Measurements from ENCODE around the gene ELFN2. TPM values are rescaled to one million over a fixed set of nuclear protein-coding genes. Genes with fewer than 3 reads are reported as not detected.
A peak's percentile ranks its signal among the peaks of the same experiment; 100 is the strongest.

The ELFN2 gene
- under 1 TPM in 2 of 4 donors, not detected in 2; 0.07 to 0.16 TPM for polyA plus RNA-seq
- long read RNA-seq, donor 1, result 0 reads
- long read RNA-seq, donor 2, result 0 reads
- long read RNA-seq, donor 3, result 0 reads
- long read RNA-seq, donor 4, result 0 reads
- long read RNA-seq, donor 5, result 0 reads
- long read RNA-seq, donor 6, result 0 reads
- long read RNA-seq, donor 7, result 0 reads
- long read RNA-seq, donor 8, result 0 reads
- long read RNA-seq, donor 9, result 0 reads
- long read RNA-seq, donor 10, result 0 reads

GRCh38 chr22:37427135-37427710, at the start of gene ELFN2:
Gene ELFN2, minus strand, starts transcription at chr22:37427479. Its CDS starts 51,945 bp downstream, at chr22:37375534.
- 0 to 1% (median 0%) methylated on average over 35 to 72 of the region's 72 CpGs for WGBS, 3 donors
- Histone ChIP-seq H3K27me3 (ENCODE audit: control insufficient read depth in 3 of 3, insufficient read depth in 3 of 3, low read length in 3 of 3) (peaks cover 6 to 51% (median 25%) of the 10 kb centered on the region in 3 donors), H3K4me3 (ENCODE audit: low read depth in 1 of 3, low read length in 3 of 3) (peak within 1 kb of the TSS in 2 of 3 donors; percentile 30 to 43), H3K36me3 (ENCODE audit: control insufficient read depth in 3 of 3, insufficient read depth in 2 of 3, low read depth in 1 of 3, low read length in 3 of 3) (no peaks in the 10 kb centered on the region), H3K9me3 (ENCODE audit: control insufficient read depth in 2 of 2, insufficient read depth in 1 of 2, low read depth in 1 of 2, low read length in 1 of 2) (no peaks in the 10 kb centered on the region), H3K4me1 (ENCODE audit: control insufficient read depth in 3 of 3, insufficient read depth in 2 of 3, low read depth in 1 of 3, low read length in 2 of 3) (peaks cover 0 to 4% (median 0%) of the 10 kb centered on the region in 3 donors), H3K27ac (ENCODE audit: low read depth in 1 of 3, low read length in 2 of 3) (no peak within 1 kb of the TSS)
- peak in 1 of 2 donors; percentile 54 for DNase-seq
- no peak for FAIRE-seq

DNA sequence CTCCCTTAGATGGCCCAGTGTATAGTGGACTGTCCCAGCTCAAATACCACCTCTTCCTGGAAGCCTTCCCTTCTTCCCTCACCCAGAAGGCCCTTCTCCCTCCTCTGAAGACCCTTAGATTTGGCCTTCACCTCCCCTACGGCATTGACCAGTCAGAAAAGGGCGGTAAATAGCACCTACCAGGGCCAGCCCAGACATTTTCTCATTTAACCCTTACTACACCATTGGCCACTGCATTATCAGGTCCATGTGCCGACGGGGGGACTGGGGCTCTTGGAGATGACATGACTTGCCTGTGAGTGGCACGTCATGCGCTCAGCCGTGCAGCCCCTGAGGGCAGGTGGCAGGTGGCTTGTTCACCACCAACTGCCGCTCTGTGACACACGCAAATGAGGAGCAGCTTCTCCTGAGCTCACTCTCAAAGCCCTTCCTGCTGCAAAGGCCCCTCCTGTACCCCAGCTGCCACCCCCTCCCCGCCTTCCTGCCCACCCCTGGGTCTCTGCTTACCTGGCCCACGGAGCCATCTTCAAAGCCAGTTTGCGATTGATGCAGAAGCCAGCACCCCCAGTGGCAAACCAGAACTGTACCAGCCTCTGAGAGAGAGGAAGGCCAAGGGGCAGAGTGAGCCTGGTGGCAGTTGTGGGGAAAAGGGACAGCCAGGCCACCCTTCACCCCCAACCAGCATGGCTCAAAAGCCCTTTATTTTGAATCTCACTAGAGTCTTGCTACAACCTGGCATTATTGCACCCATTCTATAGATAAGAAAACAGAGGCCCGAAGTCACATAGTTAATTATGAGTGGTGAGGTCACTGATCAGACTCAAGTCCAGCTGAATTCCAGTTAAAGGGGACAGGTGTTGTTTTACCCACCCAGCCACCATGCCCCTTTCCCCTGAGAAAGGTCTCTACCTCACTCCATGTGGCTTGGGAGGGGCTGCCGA, 49.4 kb upstream of the ELFN2 start:
- Histone ChIP-seq H3K27me3 (ENCODE audit: control insufficient read depth in 3 of 3, insufficient read depth in 3 of 3, low read length in 3 of 3) (no peaks in the 10 kb centered on the region), H3K36me3 (ENCODE audit: control insufficient read depth in 3 of 3, insufficient read depth in 2 of 3, low read depth in 1 of 3, low read length in 3 of 3) (peaks cover 2 to 11% (median 4%) of the 10 kb centered on the region in 3 donors), H3K27ac (ENCODE audit: low read depth in 1 of 3, low read length in 2 of 3) (no peak overlapping the region), H3K4me3 (ENCODE audit: low read depth in 1 of 3, low read length in 3 of 3) (no peak overlapping the region), H3K9me3 (ENCODE audit: control insufficient read depth in 2 of 2, insufficient read depth in 1 of 2, low read depth in 1 of 2, low read length in 1 of 2) (no peaks in the 10 kb centered on the region), H3K4me1 (ENCODE audit: control insufficient read depth in 3 of 3, insufficient read depth in 2 of 3, low read depth in 1 of 3, low read length in 2 of 3) (peaks cover 0 to 12% (median 0%) of the 10 kb centered on the region in 3 donors)
- WGBS, 3 donors, result 76 to 84% (median 82%) methylated on average over 14 of the region's 14 CpGs
- DNase-seq (no peak), FAIRE-seq (no peak)

DNA sequence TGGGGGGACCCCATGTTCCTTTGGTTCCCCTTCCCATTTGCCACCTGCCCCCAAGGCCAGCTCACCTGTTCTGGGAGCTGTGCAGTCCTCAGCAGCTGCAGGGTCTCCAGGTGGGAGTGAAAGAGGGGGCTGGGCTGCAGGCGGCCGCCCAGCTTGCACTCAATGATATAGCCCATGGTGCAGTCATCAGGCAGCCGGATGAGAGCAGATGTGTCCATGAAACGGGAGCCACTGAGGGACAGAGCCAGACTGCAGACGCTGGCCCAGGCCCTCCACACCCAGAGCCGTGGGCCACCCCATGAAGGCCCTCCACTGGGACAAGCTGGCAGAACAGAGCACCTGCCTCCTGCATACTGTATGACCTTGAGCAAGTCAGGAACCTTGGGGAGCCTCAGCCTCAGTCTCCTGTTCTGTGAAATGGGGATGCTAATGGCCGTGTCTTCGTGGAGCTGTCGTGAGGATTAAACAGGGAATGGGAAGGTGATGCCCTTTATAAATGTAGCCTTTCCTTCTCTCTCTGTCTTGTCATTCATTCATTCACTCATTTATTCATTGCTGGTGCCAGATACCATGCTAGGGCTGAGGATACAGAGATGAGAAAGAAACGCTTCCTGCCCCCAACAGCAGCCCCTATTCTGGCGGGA, 47.3 kb upstream of the ELFN2 start:
- WGBS, 3 donors, result 81 to 92% (median 84%) methylated on average over 11 of the region's 11 CpGs
- Histone ChIP-seq H3K36me3 (ENCODE audit: control insufficient read depth in 3 of 3, insufficient read depth in 2 of 3, low read depth in 1 of 3, low read length in 3 of 3) (peaks cover 2 to 14% (median 4%) of the 10 kb centered on the region in 3 donors), H3K4me1 (ENCODE audit: control insufficient read depth in 3 of 3, insufficient read depth in 2 of 3, low read depth in 1 of 3, low read length in 2 of 3) (peaks cover 0 to 3% (median 0%) of the 10 kb centered on the region in 3 donors), H3K9me3 (ENCODE audit: control insufficient read depth in 2 of 2, insufficient read depth in 1 of 2, low read depth in 1 of 2, low read length in 1 of 2) (no peaks in the 10 kb centered on the region), H3K27me3 (ENCODE audit: control insufficient read depth in 3 of 3, insufficient read depth in 3 of 3, low read length in 3 of 3) (no peaks in the 10 kb centered on the region), H3K27ac (ENCODE audit: low read depth in 1 of 3, low read length in 2 of 3) (no peak overlapping the region), H3K4me3 (ENCODE audit: low read depth in 1 of 3, low read length in 3 of 3) (no peak overlapping the region)
- no peak for DNase-seq
- FAIRE-seq, result no peak

DNA sequence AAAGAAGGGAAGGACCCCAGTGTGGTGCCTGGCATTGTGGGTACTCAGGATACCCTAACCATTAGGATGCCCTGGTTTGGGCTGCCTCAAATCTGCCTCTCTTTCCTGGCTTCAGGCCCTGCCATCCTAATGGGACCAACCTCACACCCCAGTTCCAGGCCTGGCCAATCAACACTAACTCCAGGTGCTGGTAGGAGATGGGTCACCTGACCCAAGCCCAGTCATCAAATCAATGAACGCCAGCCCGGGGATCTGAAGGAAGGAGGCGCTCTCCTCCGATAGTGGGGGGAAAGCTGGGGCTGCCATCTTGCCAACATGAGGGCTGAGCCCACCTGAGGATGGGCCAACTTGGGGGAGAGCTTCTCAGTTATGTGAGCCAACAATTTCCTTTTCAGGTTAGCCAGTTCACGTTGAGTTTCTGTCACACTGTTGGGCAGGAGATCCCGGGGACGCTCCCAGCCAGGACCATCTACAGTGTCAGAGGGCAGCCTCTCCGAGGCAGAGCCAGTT, 46.2 kb upstream of the ELFN2 start:
- FAIRE-seq, result no peak
- Histone ChIP-seq H3K9me3 (ENCODE audit: control insufficient read depth in 2 of 2, insufficient read depth in 1 of 2, low read depth in 1 of 2, low read length in 1 of 2) (no peaks in the 10 kb centered on the region), H3K27me3 (ENCODE audit: control insufficient read depth in 3 of 3, insufficient read depth in 3 of 3, low read length in 3 of 3) (no peaks in the 10 kb centered on the region), H3K4me1 (ENCODE audit: control insufficient read depth in 3 of 3, insufficient read depth in 2 of 3, low read depth in 1 of 3, low read length in 2 of 3) (peaks cover 0 to 6% (median 0%) of the 10 kb centered on the region in 3 donors), H3K36me3 (ENCODE audit: control insufficient read depth in 3 of 3, insufficient read depth in 2 of 3, low read depth in 1 of 3, low read length in 3 of 3) (peaks cover 0 to 9% (median 2%) of the 10 kb centered on the region in 3 donors), H3K27ac (ENCODE audit: low read depth in 1 of 3, low read length in 2 of 3) (no peak overlapping the region), H3K4me3 (ENCODE audit: low read depth in 1 of 3, low read length in 3 of 3) (no peak overlapping the region)
- WGBS, 3 donors, result 70 to 83% (median 73%) methylated on average over 8 of the region's 8 CpGs
- no peak for DNase-seq

DNA sequence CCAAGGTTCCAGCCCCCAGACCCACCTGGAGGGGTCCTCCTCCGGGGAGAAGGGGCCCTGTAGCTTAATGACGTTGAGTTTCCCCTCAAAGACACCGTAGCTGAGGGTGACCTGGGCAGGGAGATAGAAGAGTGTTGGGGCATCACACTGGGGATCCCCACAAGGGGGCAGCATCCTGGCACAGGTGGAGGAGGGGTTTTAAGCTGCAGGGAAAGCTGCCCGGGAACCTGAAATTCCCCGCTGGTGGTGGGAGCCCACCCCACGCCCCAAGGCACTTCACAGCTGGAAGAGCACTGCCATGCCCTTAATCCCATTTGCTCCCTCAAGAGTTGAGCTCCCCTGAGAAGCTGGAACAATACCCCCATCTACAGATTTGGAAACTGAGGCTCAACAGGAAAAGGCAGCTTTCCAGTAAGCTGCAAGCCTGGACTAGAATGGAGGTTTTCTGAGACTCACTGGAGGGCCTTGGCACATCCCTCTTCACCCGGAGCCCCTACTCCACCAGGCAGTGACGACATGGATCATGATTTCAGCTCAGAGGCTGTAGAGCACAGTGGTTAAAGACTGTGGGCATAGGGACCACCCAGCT, 45.2 kb upstream of the ELFN2 start:
- Histone ChIP-seq H3K27me3 (ENCODE audit: control insufficient read depth in 3 of 3, insufficient read depth in 3 of 3, low read length in 3 of 3) (no peaks in the 10 kb centered on the region), H3K4me3 (ENCODE audit: low read depth in 1 of 3, low read length in 3 of 3) (no peak overlapping the region), H3K4me1 (ENCODE audit: control insufficient read depth in 3 of 3, insufficient read depth in 2 of 3, low read depth in 1 of 3, low read length in 2 of 3) (peaks cover 0 to 6% (median 0%) of the 10 kb centered on the region in 3 donors), H3K27ac (ENCODE audit: low read depth in 1 of 3, low read length in 2 of 3) (no peak overlapping the region), H3K36me3 (ENCODE audit: control insufficient read depth in 3 of 3, insufficient read depth in 2 of 3, low read depth in 1 of 3, low read length in 3 of 3) (peaks cover 0 to 9% (median 2%) of the 10 kb centered on the region in 3 donors), H3K9me3 (ENCODE audit: control insufficient read depth in 2 of 2, insufficient read depth in 1 of 2, low read depth in 1 of 2, low read length in 1 of 2) (no peaks in the 10 kb centered on the region)
- WGBS, 3 donors, result 20 to 38% (median 34%) methylated on average over 7 to 8 of the region's 8 CpGs
- FAIRE-seq, result no peak
- peak; percentile 49 to 60 for DNase-seq

DNA sequence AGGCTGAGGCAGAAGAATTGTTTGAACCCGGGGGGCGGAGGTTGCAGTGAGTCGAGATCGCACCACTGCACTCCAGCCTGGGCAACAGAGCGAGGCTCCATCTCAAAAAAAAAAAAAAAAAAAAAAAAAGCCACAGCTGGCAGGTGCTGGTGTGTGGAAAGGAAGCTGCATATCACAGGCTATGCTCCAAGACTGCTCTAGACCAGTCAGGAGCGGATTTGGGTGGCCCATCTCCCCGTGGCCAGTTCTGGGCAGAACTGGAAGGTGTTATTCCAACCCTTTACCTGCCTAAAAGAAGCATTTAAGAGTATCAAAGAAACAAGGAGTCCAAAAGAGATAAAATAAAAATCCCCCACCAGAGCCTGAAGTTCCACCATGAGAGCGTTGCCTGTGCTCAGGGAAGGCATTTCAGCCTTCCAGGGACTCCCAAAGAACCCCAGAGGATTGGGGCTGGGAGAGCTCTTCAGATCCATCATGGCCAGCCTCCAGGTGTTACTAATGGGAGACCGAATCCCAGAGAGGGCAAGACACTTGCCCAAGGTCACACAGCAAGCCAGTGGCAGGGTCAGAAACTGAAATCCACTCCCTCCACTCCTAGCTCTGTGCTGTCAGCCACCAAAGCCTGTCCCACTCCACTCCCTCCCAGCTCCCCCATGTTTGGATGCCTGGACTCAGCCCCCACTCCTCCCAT, 44.6 kb upstream of the ELFN2 start:
- Histone ChIP-seq H3K36me3 (ENCODE audit: control insufficient read depth in 3 of 3, insufficient read depth in 2 of 3, low read depth in 1 of 3, low read length in 3 of 3) (peaks cover 0 to 9% (median 1%) of the 10 kb centered on the region in 3 donors), H3K27me3 (ENCODE audit: control insufficient read depth in 3 of 3, insufficient read depth in 3 of 3, low read length in 3 of 3) (no peaks in the 10 kb centered on the region), H3K4me3 (ENCODE audit: low read depth in 1 of 3, low read length in 3 of 3) (no peak overlapping the region), H3K9me3 (ENCODE audit: control insufficient read depth in 2 of 2, insufficient read depth in 1 of 2, low read depth in 1 of 2, low read length in 1 of 2) (no peaks in the 10 kb centered on the region), H3K27ac (ENCODE audit: low read depth in 1 of 3, low read length in 2 of 3) (no peak overlapping the region), H3K4me1 (ENCODE audit: control insufficient read depth in 3 of 3, insufficient read depth in 2 of 3, low read depth in 1 of 3, low read length in 2 of 3) (peaks cover 0 to 6% (median 0%) of the 10 kb centered on the region in 3 donors)
- no peak for DNase-seq
- FAIRE-seq, result no peak
- WGBS, 3 donors, result 71 to 89% (median 74%) methylated on average over 9 of the region's 9 CpGs

GRCh38 chr22:37470087-37470445, 42.8 kb upstream of the ELFN2 start:
- no peak for DNase-seq
- no peaks in the 10 kb centered on the region for H3K27me3 ChIP-seq (ENCODE audit: control insufficient read depth in 3 of 3, insufficient read depth in 3 of 3, low read length in 3 of 3)
- FAIRE-seq, result no peak
- WGBS, 3 donors, result 45 to 67% (median 59%) methylated on average over 5 of the region's 5 CpGs
- H3K4me3 ChIP-seq (ENCODE audit: low read depth in 1 of 3, low read length in 3 of 3), result no peak overlapping the region
- H3K4me1 ChIP-seq (ENCODE audit: control insufficient read depth in 3 of 3, insufficient read depth in 2 of 3, low read depth in 1 of 3, low read length in 2 of 3), result peaks cover 0 to 6% (median 0%) of the 10 kb centered on the region in 3 donors
- H3K36me3 ChIP-seq (ENCODE audit: control insufficient read depth in 3 of 3, insufficient read depth in 2 of 3, low read depth in 1 of 3, low read length in 3 of 3), result peaks cover 0 to 7% (median 0%) of the 10 kb centered on the region in 3 donors
- H3K9me3 ChIP-seq (ENCODE audit: control insufficient read depth in 2 of 2, insufficient read depth in 1 of 2, low read depth in 1 of 2, low read length in 1 of 2), result no peaks in the 10 kb centered on the region
- no peak overlapping the region for H3K27ac ChIP-seq (ENCODE audit: low read depth in 1 of 3, low read length in 2 of 3)
